HG03097 (cell line): ENCODE data around the gene HVCN1.

Source experiments
- ATAC-seq: cut with Tn5 transposase; IDR thresholded peaks from one replicate; pipeline ENCODE4 v1.9.1; 2021; ENCODE audit not compliant: unreplicated experiment, low FRiP score

The HVCN1 gene

GRCh38 chr12:110619534-110619953 lies 69.4 kb downstream of the HVCN1 start:
- no peak for ATAC-seq

GRCh38 chr12:110616471-110617115 lies 72.3 kb downstream of the HVCN1 start:
- ATAC-seq, result no peak

- ATAC-seq, result no peak
Measured at GRCh38 chr12:110615171-110615570, 73.7 kb downstream of the HVCN1 start.

- ATAC-seq, result peak; percentile 94
Measured at GRCh38 chr12:110613771-110614684, 74.9 kb downstream of the HVCN1 start, which contains the start of gene TCTN1. Gene TCTN1 (plus strand): TSS chr12:110614129. CDS start chr12:110614183, 54 bp downstream.

DNA sequence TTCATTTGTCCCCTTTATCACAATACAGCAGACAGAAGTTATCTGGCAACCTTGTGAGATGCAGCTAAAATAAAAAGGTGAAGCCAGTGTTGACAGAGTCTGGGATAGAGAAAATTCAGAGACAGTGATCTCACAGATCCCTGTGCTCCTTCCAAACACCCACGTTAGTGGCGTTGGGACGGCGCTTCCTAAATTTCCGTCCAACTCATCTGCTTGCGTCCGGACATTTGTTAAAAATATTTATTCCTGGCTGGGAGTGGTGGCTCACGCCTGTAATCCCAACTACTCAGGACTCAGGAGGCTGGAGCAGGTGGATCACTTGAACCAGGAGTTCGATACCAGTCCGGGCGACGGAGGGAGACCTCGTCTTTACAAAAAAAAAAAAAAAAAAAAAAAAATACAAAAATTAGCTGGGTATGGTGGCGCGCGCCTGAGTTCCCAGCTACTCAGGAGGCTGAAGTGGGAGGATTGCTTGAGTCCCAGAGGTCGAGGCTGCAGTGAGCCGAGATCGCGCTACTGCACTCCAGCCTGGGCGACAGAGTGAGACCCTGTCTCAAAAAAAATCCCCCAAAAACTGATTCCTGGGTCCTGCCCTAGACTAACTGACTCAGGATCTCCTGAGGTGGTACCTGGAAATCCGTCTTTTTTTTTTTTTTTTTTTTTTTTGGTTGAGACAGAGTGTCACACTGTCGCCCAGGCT lies 75.7 kb downstream of the HVCN1 start:
- ATAC-seq, result no peak

- ATAC-seq, result no peak
Measured at GRCh38 chr12:110606253-110606611, 82.7 kb downstream of the HVCN1 start.

GRCh38 chr12:110602085-110602814 lies 86.7 kb downstream of the HVCN1 start:
- ATAC-seq, result peak; percentile 41

DNA sequence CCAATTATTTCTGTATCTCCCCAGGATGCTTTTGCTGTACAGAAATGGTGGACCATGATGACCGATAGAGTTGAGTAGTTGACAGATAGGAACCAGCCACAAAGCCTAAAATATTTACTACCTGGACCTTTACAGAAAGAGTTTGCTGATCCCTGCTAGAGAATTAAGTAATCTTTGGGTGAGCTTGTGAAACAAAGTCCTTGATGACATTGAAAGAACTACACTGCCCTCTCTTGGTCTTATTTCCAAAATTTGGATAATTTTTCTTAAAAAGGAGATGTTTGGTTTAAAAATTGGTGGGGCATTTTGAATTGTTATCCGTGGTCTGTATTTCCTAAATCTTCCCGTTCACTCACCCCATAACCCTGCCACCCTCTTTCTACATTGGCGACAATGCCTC lies 88.7 kb downstream of the HVCN1 start:
- ATAC-seq, result no peak

- no peak for ATAC-seq
Measured at GRCh38 chr12:110599334-110599733, 89.6 kb downstream of the HVCN1 start.
